NK-92 (cell line): ENCODE data around the gene ORM2.
"Not testable (repeated sequence)": the region's sequence is repeated elsewhere in the genome, so short reads cannot be mapped to it uniquely, and the experiment has no call there.

Experiments
- DNase-seq: peaks from one replicate; lab custom pipeline; 2025; ENCODE audit not compliant: unreplicated experiment; lab: John Stamatoyannopoulos, UW

The ORM2 gene

DNA sequence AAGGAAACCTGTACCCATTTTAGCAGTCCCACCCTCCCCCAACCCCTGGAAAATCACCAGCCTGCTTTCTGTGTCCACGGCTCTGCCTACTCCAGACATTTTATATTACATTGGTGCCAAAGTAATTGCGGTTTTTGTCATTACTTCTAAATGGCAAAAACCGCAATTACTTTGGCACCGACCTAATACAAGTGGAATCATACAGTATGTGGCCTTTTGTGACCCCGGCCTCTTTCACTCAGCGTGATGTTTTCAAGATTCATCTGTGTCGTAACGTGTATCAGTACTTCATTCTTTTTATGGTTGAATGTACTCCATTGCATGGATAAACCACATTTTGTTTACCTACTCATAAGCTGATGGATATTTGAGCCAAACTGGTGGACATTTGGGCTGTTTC, 16.5 kb upstream of the ORM2 start:
- DNase-seq, result no peak

DNA sequence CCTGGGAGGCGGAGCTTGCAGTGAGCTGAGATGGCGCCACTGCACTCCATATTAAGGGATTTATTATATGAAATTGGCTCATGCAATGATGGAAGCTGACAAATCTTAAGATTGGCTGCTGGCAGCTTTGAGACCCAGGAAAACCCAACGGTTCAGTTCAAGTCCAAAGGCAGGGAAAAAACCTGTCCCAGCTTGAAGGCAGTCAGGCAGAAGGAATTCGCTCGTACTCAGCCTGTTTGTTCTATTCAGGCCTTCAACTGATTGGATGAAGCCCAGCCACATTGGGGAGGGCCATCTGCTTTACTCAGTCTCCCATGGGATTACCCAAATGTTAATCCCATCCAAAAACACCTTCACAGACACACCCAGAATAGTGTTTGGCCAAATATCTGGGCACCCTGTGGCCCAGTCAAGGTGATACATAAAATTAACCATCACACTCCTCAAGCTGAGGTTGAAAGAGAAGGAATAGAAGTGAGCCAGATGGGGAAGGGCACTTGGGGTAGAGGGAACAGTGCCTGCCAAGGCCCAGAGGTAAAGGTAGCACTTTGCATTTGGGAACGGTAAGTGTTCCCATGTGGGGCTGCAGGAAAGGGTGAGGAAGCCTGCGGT, 15.3 kb upstream of the ORM2 start:
- no peak for DNase-seq

DNA sequence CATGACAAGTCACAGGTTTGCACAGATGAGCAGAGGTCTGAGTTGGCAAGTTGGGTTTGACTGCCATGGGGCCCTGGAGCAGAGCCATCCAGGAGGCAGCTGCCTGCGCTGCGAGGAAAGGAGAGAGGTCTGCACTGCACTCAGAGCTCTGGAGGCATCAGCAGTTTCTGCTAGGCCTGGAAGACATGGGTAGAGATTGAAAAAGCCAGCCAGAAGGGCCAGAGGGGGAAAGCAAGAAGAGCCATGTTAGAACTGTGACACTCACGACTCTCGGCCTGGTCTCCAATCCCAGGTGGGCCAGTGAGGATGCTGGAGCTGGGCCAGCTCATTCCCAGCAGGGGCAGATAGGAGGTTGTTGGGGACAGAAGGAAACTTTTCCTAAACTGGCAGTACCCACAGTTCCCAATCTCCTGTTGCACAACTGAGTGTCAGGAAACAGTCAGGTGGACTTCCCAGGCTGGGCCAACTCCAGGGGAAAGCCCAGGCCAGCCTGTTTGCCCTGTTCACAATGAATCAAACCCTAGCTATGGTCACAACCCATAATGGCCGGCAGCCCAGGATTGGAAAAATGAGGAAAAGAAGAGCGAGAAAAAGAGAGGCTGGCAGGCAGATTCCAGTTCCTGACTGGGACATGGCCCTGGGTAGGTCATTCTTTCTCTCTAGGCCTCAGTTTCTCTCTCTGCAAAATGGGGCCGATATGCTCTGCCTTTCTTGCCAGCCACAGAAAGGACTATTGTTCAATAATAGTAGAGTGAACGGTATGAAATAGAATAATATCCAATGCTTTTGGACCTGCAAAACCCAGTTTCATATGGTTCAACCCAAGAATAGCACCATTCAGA, 14.6 kb upstream of the ORM2 start:
- no peak for DNase-seq

DNA sequence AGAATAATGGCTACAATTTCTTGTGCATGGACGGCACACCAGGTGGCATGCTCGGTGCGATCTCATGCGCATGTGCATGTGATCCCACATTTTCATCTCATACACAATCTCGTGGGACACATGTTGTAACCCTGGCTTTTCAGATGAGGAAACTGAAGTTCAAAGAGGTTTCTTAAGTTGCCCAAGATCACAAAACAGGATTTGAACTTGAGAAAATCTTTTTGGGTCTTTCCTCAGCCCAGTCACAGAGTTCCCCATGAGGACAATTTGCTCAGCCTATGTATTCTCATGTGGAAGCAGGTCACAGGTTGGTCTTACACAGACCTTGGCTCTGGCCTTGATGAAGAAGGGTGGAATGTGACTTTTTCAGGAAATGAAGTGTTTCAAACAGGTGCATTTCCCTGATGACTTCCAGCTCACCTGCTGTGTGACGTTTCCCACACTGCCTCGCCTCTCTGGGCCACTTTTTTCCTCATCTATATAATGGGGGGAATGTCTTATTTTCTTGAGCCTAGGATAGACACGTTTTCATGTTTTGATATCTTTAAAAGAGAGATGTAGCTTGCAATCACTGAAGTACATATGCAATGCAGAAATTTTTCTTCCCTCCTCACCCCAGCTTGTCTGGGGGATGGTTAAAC, 13.8 kb upstream of the ORM2 start:
- no peak for DNase-seq

DNA sequence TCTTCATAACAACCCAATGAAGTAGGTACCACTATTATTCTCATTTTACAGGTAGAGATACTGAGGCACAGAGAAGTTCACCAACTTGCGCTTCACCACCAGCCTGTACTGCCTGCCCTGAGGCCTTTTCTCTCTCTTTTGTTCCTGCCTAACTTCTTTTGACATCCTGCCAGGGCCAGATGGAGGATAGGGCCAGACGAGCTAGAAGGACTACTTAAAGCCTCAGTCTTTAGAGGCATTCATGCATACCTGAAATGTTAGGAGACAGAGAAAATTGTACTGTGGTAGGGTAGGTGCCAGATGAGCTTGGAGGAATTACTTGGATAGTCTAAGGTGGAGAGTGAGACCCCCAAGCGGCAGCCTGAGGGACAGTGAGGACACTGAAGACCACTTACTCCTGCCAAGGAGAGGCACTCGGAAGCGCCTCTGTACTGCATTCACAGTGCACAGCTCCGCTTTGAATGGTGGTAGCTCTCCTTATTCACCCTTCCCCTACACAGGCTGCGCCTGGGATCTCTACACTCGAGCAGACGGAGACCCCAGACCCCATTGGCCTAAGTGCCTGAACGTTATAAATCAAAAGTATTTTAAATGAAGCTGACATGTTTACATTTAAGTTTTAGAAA, 13.0 kb upstream of the ORM2 start:
- DNase-seq, result no peak

DNA sequence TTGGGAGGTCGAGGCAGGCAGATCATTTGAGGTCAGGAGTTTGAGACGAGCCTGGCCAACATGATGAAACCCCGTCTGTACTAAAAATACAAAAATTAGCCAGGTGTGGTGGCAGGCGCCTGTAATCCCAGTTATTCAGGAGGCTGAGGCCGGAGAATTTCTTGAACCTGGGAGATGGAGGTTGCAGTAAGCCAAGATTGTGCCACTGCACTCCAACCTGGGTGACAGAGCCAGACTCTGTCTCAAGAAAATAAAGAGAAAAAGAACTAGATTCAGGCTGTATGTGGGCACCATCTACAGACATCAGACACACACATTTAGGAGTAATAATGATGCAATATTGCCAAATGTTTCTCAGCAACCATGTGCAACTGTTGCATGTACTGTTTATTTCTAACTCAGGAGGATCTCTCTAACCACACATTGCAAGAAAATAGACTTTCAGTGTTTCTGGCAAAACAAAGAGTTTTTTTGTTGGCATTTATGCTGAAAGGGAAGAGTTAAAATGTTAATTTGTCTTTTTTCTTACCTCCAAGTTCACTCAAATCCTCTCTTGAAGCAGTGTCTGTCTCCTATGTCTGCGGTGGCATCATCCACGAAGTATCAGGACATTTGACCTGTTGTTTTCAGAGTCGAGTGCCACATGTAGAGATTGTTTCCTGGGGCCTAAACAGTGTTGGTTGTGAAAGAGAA, 11.9 kb upstream of the ORM2 start:
- no peak for DNase-seq

DNA sequence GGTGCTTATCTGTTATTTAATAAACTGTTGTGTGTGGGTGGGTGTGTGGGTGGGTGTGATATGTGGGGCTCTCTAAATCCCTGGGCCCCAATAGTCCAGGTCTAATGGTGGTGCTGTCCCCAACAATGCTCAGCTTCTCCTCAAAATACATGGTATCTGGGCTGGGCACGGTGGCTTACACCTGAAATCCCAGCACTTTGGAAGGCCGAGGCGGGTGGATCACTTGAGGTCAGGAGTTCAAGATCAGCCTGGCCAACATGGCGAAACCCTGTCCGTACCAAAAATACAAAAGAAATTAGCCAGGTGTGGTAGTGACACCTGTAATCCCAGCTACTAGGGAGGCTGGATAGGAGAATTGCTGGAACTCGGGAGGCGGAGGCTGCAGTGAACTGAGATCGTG, 11.3 kb upstream of the ORM2 start:
- no peak for DNase-seq

DNA sequence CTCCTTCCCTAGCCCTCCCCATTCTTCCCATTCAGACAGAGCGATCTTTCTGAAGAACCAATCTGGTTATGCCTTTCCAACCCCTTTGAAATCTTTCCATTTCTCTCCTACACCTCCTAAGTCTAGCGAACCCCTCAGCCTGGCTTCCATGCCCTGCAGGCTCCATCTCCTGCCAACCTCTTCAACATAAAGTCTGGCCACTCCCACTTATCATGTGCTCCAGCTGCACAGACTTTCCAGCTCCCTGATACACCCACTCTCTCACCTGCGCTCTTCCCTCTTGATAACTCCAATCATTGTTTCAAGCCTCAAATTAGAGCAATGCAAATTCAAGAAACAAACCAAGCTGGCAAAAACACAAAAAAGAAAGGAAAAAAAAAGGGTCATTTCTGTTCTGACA, 10.5 kb upstream of the ORM2 start:
- no peak for DNase-seq

DNA sequence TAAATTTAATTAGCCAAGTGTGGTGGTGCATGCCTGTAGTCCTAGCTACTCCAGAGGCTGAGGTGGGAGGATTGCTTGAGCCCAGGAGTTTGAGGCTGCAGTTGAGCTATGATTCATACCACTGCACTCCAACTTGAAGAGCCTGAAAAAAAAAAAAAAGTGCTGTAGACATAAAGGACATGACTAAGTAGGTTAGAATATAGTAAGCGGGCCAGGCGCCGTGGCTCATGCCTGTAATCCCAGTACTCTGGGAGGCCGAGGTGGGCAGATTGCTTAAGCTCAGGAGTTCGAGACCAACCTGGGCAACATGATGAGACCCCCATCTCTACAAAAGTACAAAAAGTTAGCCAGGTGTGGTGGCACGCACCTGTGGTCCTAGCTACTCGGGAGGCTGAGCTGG, 9.0 kb upstream of the ORM2 start:
- DNase-seq, result not testable (repeated sequence)

DNA sequence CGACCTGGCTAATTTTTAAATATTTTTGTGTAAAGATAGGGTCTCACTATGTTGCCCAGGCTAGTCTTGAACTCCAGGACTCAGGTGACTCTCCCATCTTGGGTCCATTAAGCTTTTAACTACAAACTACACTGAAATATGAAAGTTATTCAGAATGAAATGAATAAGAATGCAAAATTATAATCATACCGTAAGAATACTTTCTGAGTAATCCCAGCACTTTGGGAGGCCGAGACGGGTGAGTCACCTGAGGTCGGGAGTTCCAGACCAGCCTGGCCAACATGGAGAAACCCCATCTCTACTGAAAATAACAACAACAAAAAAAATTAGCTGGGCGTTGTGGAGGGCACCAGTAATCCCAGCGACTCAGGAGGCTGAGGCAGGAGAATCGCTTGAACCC, 7.9 kb upstream of the ORM2 start:
- no peak for DNase-seq

DNA sequence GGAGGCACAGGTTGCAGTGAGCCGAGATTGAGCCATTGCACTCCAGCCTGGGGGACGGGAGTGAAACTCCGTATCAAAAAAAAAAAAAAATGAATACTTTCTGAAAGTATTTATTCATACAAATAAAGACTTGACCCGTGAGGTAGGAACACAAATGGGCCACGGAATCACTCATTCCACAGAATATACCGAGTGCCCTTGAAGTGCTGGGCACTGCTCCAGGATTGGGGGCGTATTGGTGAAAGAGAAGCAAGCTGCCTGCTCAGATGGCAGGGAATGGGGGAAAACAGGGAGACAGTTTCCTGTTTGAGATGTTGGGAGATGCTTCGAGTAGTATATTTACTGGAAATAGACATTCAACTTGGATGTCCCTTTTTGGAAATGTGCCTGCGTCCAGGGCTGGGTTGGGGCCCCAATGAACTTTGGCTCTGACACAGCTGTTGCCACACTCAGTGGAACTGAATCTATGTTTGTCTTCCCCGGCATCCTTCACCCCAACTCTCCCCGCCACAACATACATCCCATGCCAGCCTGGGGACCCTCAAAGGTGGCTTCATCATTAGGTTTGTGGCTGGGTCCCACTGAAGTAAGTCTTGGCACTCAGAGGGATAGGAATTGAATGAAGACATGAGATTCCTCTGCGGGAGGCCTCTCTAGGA, 7.4 kb upstream of the ORM2 start:
- not testable (repeated sequence) for DNase-seq

DNA sequence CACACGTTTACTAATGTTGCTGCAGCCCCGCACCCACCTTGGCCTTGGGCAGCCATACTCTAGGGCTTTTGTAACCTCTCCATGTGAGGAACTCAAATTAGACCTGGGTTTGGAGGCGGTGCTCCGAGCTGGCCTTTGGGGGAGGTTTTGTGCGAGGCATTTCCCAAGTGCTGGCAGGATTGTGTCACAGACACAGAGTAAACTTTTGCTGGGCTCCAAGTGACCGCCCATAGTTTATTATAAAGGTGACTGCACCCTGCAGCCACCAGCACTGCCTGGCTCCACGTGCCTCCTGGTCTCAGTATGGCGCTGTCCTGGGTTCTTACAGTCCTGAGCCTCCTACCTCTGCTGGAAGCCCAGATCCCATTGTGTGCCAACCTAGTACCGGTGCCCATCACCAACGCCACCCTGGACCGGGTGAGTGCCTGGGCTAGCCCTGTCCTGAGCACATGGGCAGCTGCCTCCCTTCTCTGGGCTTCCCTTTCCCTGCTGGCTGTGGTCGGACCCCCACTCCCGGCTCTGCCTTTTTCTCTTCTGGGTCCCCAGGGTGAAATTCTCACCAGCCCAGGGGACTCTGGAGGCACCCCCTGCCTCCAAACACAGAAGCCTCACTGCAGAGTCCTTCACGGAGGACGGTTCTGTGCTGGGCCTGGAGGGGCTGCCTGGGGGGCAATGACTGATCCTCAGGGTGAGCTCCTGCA, 6.7 kb upstream of the ORM2 start, which contains the start of gene ORM1:
TSS of gene ORM1 (plus strand) at position 268 of the 701 bp plus-strand sequence. CDS start at position 304, 36 bp downstream.
- DNase-seq, result not testable (repeated sequence)

DNA sequence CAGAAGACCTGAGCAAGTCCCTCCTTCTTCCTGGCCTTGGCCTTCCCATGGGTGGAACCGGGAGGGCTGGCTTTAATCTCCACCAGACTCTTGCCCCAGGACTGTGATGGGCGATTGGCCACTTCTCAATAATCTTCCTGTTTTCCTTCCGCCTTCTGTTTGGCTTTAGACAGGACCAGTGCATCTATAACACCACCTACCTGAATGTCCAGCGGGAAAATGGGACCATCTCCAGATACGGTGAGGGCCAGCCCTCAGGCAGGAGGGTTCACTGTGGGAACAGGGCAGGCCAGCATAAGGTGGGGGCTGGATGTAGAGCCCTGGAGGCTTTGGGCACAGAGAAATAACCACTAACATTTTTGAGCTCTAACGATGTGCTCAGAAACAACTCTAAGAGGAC, 5.8 kb upstream of the ORM2 start:
- DNase-seq, result not testable (repeated sequence)

DNA sequence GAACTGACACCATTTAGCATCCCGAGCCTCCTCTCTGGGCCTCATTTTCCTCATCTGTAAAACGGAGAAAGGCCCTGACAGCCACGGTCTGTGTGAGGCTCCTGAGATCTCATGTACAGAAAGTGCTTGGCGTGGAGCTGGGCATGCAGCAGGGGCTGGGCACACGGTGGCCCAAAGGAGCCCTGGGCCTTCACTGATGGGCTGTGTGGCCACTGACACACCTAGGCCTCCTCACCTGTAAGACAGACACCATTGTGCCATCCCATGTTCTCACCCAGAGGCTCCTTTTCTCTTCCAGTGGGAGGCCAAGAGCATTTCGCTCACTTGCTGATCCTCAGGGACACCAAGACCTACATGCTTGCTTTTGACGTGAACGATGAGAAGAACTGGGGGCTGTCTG, 5.2 kb upstream of the ORM2 start:
- no peak for DNase-seq

DNA sequence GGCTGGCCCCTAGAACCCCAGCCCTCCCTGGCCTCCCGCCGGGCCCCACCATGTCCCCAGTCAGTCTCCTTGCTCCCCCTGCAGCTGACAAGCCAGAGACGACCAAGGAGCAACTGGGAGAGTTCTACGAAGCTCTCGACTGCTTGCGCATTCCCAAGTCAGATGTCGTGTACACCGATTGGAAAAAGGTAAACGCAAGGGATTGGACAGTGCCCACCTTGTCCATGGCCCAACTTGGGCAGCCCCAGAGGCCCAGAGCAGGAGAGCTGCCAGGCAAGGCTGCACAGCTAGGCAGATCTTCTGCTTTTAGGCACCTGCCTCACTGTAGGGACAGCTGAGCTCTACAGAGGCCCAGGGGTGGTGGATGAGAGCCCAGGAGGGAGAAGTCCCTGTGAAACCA, 4.7 kb upstream of the ORM2 start:
- not testable (repeated sequence) for DNase-seq

DNA sequence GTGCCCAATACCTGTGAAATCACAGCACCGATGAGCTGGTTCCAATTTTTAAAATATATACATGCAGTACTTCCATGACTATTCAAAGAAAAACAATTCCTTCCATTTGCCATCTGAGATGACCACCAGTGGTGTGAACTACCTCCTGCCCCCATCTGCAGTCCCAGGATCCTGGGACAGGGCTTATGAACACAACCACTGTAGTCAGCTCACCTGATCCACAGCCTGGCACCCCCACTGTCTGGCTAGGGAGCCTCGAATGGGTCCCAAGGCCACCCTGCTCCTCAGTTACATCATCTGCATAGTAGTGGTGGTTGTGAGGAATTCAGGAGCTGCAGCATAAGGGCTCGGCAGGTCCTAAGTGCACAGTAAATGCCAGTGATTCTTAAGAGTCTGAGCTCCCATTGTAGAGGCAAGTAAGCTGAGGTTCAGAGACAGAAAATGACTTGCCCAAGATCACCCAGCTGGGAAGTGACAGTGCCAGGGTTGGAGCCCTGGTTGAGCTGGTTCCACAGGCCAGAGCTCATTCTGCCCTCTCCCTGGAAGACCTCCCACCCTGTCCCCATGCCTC, 3.9 kb upstream of the ORM2 start:
- DNase-seq, result not testable (repeated sequence)

DNA sequence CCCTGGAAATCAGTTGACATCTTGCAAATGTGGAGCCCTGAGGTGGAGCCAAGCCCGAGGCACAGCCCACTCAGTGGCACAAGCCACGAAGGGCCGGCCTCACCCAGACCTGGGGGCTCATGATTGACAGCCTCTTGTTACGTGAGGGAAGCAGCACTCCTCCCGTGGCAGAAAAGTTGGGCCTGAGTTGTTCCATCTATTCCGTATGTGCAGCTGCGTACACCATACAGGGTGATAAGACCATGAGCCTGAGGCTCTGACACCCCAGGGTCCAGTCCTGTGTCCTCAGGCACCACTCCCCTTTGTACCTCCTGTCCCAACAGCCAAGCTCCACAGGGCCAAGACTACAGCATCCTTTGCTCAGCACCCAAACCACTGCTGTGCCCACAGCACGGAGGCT, 1.9 kb upstream of the ORM2 start:
- DNase-seq, result no peak

DNA sequence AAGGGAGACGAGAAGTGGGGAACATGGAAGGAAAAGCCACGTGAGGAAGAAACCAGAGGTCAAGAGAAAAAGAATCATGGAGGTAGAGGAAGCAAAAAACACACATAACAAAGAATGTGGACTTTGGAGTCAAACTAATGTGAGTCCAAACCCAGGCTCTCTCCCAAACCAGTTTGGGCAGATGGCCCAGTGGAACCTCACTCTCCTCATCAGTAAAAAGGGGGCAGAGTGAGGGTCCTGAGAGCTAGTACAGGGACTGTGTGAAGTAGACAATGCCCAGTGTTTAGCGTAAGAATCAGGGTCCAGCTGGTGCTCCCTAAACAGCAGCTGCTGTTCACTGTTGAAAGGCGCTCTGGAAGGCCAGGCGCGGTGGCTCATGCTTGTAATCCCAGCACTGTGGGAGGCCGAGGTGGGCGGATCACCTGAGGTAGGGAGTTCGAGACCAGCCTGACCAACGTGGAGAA, 1.3 kb upstream of the ORM2 start:
- not testable (repeated sequence) for DNase-seq

DNA sequence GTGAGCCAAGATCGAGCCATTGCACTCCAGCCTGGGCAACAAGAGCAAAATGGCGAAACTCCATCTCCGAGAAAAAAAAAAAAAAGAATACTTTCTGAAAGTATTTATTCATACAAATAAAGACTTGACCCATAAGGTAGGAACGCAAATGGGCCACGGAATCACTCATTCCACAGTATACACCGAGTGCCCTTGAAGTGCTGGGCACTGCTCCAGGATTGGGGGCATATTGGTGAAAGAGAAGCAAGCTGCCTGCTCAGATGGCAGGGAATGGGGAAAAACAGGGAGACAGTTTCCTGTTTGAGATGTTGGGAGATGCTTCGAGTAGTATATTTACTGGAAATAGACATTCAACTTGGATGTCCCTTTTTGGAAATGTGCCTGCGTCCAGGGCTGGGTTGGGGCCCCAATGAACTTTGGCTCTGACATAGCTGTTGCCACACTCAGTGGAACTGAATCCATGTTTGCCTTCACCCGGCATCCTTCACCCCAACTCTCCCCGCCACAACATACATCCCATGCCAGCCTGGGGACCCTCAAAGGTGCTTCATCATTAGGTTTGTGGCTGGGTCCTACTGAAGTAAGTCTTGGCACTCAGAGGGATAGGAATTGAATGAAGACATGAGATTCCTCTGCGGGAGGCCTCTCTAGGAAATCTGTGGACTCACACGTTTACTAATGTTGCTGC, 588 bp upstream of the ORM2 start:
- not testable (repeated sequence) for DNase-seq
